Hippocampal formation (tissue), 2 donors: ENCODE results near the gene ACAP3.

ENCODE experiments used
- DNase-seq, 2 donors: peaks; one replicate each; lab custom pipeline; 2025; lab: John Stamatoyannopoulos, UW

Gene ACAP3

GRCh38 chr1:1345384-1345783 is 37.7 kb upstream of the ACAP3 start:
- DNase-seq, result no peak

- no peak for DNase-seq
Measured at GRCh38 chr1:1344655-1345361, 37.1 kb upstream of the ACAP3 start.

- no peak for DNase-seq
Measured at GRCh38 chr1:1343811-1344421, 36.2 kb upstream of the ACAP3 start.

- DNase-seq, result no peak
Measured at GRCh38 chr1:1342584-1343115, 34.9 kb upstream of the ACAP3 start.

- no peak for DNase-seq
Measured at GRCh38 chr1:1342061-1342562, 34.4 kb upstream of the ACAP3 start.

- no peak for DNase-seq
Measured at GRCh38 chr1:1341549-1342021, 33.9 kb upstream of the ACAP3 start.

- DNase-seq, result no peak
Measured at GRCh38 chr1:1340791-1341548, 33.2 kb upstream of the ACAP3 start.

- no peak for DNase-seq
Measured at GRCh38 chr1:1340185-1340584, 32.5 kb upstream of the ACAP3 start.

- DNase-seq, result no peak
Measured at GRCh38 chr1:1338278-1338677, 30.5 kb upstream of the ACAP3 start.

- no peak for DNase-seq
Measured at GRCh38 chr1:1337793-1338147, 30.0 kb upstream of the ACAP3 start.

GRCh38 chr1:1336931-1337792 is 29.4 kb upstream of the ACAP3 start:
- no peak for DNase-seq

- no peak for DNase-seq
Measured at GRCh38 chr1:1336446-1336845, 28.7 kb upstream of the ACAP3 start.

GRCh38 chr1:1335792-1336248 is 28.1 kb upstream of the ACAP3 start:
- no peak for DNase-seq

- DNase-seq, result no peak
Measured at GRCh38 chr1:1335283-1335682, 27.6 kb upstream of the ACAP3 start.

GRCh38 chr1:1334835-1335234 is 27.1 kb upstream of the ACAP3 start:
- no peak for DNase-seq

- DNase-seq, result no peak
Measured at GRCh38 chr1:1333551-1334241, 26.0 kb upstream of the ACAP3 start.

GRCh38 chr1:1332774-1333480 is 25.2 kb upstream of the ACAP3 start:
- no peak for DNase-seq

- no peak for DNase-seq
Measured at GRCh38 chr1:1332031-1332755, 24.5 kb upstream of the ACAP3 start.
